Measurements from ENCODE around the gene COG5.
"Not testable (repeated sequence)": the region's sequence is repeated elsewhere in the genome, so short reads cannot be mapped to it uniquely, and the experiment has no call there.

Gene COG5

GRCh38 chr7:107158028-107158427 lies 405.7 kb downstream of the COG5 start:
- DNase-seq (ENCODE audit: low read depth in 2 of 2) = no peak

- DNase-seq (ENCODE audit: low read depth in 2 of 2) = no peak
These were observed 406.6 kb downstream of the COG5 start for GRCh38 chr7:107157091-107157490.

DNA sequence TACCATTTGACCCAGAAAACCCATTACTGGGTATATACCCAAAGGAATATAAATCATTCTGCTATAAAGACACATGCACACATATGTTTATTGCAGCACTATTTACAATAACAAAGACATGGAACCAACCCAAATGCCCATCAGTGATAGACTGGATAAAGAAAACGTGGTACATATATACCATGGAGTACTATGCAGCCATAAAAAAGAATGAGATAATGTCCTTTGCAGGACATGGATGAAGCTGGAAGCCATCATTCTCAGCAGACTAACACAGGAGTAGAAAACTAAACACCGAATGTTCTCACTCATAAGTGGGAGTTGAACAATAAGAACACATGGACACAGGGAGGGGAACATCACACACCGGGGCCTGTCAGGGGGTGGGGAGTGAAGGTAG lies 408.0 kb downstream of the COG5 start:
- DNase-seq (ENCODE audit: low read depth in 2 of 2) = not testable (repeated sequence)

DNA sequence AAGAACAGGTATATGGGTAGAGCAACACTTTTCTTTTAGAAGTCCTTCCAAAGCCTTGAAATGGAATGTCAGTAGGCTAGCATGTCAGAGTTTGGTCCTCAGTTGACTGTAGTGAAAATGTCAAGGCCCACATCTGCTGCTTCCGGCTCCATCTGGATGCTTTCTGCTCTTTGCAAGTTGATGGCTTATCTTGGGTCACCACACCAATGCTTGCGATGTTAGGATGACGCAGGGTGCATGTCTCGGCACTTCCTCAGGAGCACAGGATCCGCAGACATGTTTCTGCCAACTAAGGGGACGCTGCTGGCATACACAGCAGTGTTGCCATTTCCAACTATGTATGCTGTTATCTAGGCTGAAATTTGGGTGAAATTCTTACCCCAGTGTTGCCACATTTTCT lies 408.9 kb downstream of the COG5 start:
- no peak for DNase-seq (ENCODE audit: low read depth in 2 of 2)

DNA sequence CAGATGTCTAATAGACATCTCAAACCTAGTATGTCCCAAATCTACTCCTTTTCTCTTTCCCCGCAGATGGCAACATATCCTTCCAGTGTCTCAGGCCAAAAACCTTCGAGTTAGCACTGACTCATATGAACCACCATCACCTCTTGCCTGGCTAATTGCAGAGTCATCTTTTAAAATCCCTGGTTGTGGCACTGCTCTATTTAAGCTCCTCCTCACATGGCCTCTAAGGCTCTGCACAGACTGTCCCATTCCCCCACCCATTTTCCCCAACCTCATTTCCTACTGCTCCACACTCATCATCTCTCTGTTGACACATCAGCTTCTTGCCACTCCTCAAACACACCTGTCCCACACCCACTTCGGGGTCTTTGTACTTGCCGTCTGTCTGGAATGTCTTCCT lies 411.7 kb downstream of the COG5 start:
- DNase-seq (ENCODE audit: low read depth in 2 of 2) = no peak
